ENCODE data around the gene HCN3. TPM values are rescaled to one million over a fixed set of nuclear protein-coding genes. Genes with fewer than 3 reads are reported as not detected.

The HCN3 gene
- total RNA-seq, 4 donors from 2014 or later: 0.75 to 1.8 (median 1.1) TPM

DNA sequence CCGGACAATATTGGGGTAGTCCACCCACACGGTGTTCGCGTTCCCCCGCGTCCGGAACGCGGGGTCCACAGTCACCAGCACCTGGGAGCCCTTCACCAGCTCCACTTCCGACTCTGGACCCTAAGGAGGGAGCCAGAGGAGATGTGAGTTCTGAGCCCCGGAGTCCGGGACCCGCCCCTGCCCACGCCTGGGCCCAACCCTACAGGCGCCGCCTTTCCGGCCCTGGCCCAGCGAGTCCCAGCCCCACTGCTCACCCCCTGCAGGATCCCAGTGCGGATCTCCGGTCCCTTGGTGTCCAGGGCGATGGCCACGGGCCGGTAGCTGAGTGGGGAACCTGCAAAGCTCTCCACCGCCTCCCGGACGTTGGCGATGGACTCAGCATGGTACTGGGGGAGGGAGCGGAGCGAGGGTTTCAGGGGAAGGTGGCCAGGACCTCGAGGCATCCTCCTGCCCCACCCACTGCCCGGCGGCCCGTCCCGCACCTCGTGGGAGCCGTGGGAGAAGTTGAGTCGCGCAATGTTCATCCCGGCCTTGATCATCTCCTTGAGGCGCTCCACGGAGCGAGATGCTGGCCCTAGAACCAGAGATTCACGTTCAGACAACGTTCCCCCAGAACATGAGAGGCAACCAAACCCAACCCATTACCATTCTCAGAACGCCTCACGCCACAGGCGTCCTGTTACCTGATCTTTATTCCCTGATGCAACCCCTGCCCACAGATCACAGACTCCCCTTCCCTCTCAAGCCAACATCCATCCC, 18.1 kb downstream of the HCN3 start:
- TF ChIP-seq, protein P1, sequence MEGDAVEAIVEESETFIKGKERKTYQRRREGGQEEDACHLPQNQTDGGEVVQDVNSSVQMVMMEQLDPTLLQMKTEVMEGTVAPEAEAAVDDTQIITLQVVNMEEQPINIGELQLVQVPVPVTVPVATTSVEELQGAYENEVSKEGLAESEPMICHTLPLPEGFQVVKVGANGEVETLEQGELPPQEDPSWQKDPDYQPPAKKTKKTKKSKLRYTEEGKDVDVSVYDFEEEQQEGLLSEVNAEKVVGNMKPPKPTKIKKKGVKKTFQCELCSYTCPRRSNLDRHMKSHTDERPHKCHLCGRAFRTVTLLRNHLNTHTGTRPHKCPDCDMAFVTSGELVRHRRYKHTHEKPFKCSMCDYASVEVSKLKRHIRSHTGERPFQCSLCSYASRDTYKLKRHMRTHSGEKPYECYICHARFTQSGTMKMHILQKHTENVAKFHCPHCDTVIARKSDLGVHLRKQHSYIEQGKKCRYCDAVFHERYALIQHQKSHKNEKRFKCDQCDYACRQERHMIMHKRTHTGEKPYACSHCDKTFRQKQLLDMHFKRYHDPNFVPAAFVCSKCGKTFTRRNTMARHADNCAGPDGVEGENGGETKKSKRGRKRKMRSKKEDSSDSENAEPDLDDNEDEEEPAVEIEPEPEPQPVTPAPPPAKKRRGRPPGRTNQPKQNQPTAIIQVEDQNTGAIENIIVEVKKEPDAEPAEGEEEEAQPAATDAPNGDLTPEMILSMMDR (IDR thresholded peaks at IDR 0.05; ENCODE audit: low read depth): no peak

DNA sequence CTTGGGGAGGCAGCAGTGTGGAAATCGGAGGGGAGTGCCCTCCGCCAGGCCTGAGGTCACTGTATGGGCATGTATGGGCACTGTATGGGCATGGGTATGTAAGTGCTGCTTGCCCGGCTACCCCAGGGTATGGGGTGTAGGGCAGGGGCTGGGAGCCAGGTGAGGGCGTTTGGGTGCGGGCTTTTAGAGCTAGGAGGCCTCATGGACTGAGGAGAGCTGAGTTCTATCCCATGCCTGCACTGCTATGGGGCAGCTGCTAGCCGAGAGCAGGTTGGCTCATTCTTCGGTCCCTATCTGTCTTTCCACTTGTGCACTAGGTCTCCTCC, 18.6 kb downstream of the HCN3 start:
- TF ChIP-seq, protein P1 (IDR thresholded peaks at IDR 0.05; ENCODE audit: low read depth): no peak

DNA sequence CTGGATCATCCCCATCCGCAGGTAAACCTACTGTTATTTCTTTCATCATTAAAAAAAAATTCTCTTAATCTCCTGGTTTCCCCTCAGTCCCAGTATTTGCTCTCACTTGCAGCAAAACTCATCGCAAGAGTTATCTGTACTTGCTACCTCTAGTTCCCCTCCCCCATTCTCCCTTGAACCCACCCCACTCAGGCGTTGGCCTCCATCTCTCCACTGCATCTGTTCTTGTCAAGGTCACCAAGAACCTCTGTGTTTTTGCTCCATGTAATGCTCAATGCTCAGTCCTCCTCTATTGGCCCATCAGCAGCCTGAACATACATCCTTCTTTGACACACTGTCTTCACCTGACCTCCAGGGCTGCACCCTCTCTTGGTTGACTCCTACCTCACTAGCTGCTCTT, 19.4 kb downstream of the HCN3 start:
- TF ChIP-seq, protein P1 (IDR thresholded peaks at IDR 0.05; ENCODE audit: low read depth): no peak

DNA sequence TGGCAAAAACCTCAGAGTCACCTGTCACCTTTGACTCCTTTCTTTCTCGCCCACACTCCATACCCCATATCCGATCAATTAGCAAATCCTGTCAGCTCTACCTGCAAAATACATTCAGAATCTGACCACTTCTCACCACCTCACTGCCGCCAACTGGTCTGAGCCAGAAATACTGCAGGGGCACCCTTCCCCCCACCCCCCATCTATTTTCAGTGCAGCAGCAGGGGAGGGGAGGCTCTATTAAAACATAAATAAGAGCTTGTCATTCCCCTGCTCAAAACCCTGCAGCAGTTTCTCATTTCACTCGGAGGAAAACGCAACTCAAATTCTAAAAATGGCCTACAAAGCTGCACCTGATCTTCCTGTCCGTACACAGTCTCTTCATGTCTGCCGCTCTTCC, 20.1 kb downstream of the HCN3 start:
- TF ChIP-seq, protein P1 (IDR thresholded peaks at IDR 0.05; ENCODE audit: low read depth): no peak

DNA sequence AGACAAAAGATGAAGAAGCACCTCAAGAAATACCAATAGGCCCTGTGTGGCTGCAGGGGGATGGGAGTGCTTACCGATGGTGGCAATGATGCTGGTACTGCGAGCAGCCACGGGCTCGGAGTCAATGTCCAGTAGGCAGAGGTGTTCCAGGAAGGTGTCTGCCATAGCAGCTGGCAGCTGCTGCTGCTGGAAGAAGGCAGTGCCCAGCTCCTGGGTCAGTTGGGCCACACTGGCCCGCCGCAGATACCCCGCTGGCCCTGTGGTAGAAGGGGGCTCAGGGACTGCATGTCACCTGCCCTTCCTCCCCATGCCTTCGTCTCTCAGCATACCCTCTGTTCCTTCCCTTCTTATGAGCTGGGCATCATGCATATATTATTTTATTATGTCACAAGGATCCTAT, 22.8 kb downstream of the HCN3 start:
- TF ChIP-seq, protein P1 (IDR thresholded peaks at IDR 0.05; ENCODE audit: low read depth): no peak

DNA sequence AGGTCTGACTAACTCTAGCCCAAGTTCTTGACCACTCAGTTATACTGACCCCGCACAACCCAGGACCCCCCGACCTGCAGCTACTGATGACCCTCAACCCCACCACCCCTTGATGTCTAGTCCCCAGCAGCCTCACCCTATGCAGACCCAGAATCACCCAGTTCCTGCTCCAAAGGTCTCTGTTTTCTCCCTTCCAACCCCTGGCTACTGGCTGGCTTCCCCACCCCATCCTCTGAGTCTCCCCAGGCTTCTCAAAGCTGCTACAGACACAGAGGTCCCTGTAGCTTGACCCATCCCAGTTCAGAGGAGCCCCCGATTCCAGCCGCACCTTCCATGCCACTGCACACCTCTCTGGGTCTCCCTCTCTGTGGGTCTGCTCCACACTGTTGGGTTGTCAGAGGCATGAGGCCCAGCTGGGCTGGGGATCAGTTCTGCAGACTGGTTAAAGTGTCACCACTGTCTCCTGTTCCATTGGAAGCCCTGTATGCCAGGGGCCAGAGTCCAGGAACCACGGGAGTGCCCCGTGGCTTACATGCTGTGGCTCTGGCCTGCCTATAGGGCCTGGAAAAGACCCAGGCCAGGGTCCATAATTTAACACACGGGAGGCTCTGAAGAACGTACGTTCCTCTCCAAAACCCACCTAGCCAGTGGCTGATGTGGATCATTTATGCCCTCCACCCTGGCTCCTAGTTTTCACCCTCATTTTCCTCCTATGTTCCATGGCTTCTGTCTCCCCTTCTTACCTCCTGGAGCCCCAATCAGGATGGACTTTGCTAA, 23.5 kb downstream of the HCN3 start:
- TF ChIP-seq, protein P1 (IDR thresholded peaks at IDR 0.05; ENCODE audit: low read depth): no peak

DNA sequence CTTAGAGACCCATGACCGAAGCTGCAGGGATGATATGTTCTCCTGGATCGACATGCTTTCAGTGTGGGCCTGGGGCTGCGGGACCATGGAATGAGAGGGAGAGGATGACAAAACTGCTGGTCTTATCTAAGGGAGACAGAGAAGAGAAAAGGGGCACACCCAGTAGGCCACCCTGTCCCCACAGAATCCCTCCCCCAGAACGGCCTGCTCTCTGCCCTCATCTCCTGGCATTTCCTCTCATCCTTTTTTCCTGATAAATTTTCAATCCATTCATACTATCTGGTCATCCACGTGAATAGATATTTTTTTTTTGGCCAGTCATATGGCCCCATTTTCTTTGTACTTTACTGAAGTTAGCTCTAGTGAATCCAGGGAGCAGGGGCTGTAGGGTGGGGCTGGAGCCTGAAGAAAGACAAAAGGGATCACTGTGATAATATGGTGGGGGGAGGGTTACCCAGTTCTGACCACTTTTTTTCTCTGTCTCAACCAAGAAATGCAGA, 24.1 kb downstream of the HCN3 start, which contains the start of gene PKLR:
PKLR (minus strand) TSS at position 97 of the 500 bp plus-strand sequence; CDS start at position 54, 43 bp downstream.
- TF ChIP-seq, protein P1 (IDR thresholded peaks at IDR 0.05; ENCODE audit: low read depth): no peak

Measured in subcutaneous adipose tissue (tissue), 4 donors.